ENCODE data around the gene STK39.

The STK39 gene

DNA sequence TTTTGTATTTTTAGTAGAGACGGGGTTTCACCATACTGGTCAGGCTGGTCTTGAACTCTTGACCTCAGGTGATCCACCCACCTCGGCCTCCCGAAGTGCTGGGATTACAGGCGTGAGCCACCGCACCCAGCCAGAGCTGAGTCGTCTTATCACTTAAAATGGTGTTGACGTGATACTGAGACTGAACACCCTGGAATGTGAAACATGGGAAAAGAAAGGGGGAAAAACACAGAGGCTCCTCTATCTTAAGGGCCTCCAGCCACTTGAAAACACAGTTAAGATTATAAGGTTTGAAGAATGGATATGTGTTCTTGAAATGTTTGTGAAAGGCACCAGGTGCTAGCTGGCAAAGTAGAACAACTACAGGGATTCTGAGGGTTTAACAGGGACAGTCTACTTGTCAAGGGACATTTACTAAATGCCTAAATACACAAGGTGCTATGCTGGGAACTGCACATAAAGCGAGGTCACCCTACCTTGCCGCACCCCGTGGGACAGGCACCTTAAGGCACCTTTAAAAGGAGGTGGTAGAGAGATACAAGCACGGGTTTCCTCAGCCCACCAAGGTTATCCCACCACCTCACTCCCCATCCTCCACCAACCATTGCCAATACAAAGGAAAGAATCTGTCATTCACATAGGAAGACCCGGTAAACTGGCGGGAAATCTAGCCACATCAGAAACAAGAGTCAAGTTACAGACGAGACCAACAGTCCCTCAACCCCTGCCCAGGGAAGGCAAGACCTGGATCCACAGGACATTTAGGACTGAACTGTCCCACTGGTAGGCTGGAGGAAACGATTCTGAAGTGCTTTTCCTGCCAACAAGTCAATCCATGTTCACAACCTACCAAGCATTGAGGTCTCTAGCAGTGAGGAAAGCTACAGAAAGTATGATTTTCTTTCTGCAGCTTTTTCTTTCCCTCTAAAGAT, 43.4 kb downstream of the STK39 start:
- Histone ChIP-seq H2AK5ac (ENCODE audit: low read length) (no peak overlapping the region), H3K79me2 (ENCODE audit: control insufficient read depth, insufficient read depth, low read length, poor library complexity) (no peaks in the 10 kb centered on the region), H4K12ac (ENCODE audit: low read depth, low read length) (no peak overlapping the region), H2BK120ac (ENCODE audit: insufficient read depth, low read length, poor library complexity) (no peak overlapping the region), H3K9ac (ENCODE audit: low read length) (no peak overlapping the region), H3K9me3 (ENCODE audit: insufficient read depth, low read depth, low read length) (no peaks in the 10 kb centered on the region), H3K4me3 (ENCODE audit: low read depth, low read length) (no peak overlapping the region), H2BK12ac (ENCODE audit: low read length) (no peak overlapping the region), H3K27me3 (ENCODE audit: insufficient read depth, low read length) (no peaks in the 10 kb centered on the region), H3K14ac (ENCODE audit: low read length) (no peak overlapping the region), H2AFZ (ENCODE audit: insufficient read depth, low read length, poor library complexity) (no peak overlapping the region), H3K4me1 (ENCODE audit: control insufficient read depth in 1 of 2, insufficient read depth in 2 of 2, low read length in 2 of 2) (peaks cover 0 to 4% of the 10 kb centered on the region in 2 experiments), H4K8ac (ENCODE audit: low read depth, low read length) (no peak overlapping the region), H3K4ac (ENCODE audit: low read depth, low read length) (no peak overlapping the region), H2BK5ac (ENCODE audit: low read depth, low read length, poor library complexity) (no peak overlapping the region), H3K23ac (ENCODE audit: low read length) (peak overlapping the region; percentile 61), H3K79me1 (ENCODE audit: low read length) (no peaks in the 10 kb centered on the region), H4K91ac (ENCODE audit: low read depth, low read length) (no peak overlapping the region), H3K36me3 (ENCODE audit: control insufficient read depth in 1 of 2, insufficient read depth in 2 of 2, low read length in 2 of 2) (no peaks in the 10 kb centered on the region), H3K18ac (ENCODE audit: low read length) (no peak overlapping the region), H3K27ac (ENCODE audit: low read depth, low read length) (no peak overlapping the region), H3K4me2 (ENCODE audit: low read length) (no peak overlapping the region)
- DNase-seq = no peak
- no CpG with 5 or more reads among the region's 15 CpGs for WGBS (ENCODE audit: extremely low coverage, insufficient coverage, insufficient read length)

DNA sequence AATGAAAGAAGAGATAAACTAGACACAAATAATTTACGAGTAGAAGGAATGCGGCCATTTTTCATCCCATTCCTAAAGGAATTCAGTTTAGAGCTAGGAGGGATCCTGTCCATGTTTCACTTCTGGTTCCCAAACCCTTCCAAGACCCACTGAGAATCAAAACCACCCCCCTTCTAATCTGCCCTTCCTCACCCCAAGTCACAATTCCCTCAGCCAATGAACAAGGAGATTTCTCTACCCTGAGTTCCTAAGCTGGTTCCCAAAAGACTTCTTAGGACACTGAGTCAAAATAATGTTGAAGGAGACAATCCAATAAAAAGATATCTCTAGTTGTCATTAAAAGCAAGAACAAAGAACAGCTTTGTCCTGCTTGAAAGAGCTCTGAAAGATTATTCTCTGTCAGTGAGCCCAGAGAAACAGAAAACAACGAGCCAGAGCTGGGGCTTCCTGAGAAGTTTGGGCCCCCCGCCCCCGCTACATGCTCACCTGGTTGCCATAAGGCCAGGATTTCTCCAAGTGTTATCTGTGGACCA, 45.7 kb downstream of the STK39 start:
- no peak overlapping the region for H2AK5ac ChIP-seq (ENCODE audit: low read length)
- no peak overlapping the region for H3K27ac ChIP-seq (ENCODE audit: low read depth, low read length)
- no peak overlapping the region for H2BK120ac ChIP-seq (ENCODE audit: insufficient read depth, low read length, poor library complexity)
- H3K79me1 ChIP-seq (ENCODE audit: low read length) = no peaks in the 10 kb centered on the region
- no peak overlapping the region for H4K12ac ChIP-seq (ENCODE audit: low read depth, low read length)
- H3K23ac ChIP-seq (ENCODE audit: low read length) = no peak overlapping the region
- WGBS (ENCODE audit: extremely low coverage, insufficient coverage, insufficient read length) = no CpG with 5 or more reads among the region's 5 CpGs
- DNase-seq = no peak
- no peak overlapping the region for H3K14ac ChIP-seq (ENCODE audit: low read length)
- H3K18ac ChIP-seq (ENCODE audit: low read length) = no peak overlapping the region
- no peaks in the 10 kb centered on the region for H3K36me3 ChIP-seq (ENCODE audit: control insufficient read depth in 1 of 2, insufficient read depth in 2 of 2, low read length in 2 of 2)
- no peak overlapping the region for H2BK12ac ChIP-seq (ENCODE audit: low read length)
- H3K4me1 ChIP-seq (ENCODE audit: control insufficient read depth in 1 of 2, insufficient read depth in 2 of 2, low read length in 2 of 2) = no peaks in the 10 kb centered on the region
- H2AFZ ChIP-seq (ENCODE audit: insufficient read depth, low read length, poor library complexity) = no peak overlapping the region
- no peak overlapping the region for H3K4me3 ChIP-seq (ENCODE audit: low read depth, low read length)
- no peaks in the 10 kb centered on the region for H3K27me3 ChIP-seq (ENCODE audit: insufficient read depth, low read length)
- no peaks in the 10 kb centered on the region for H3K79me2 ChIP-seq (ENCODE audit: control insufficient read depth, insufficient read depth, low read length, poor library complexity)
- H3K9me3 ChIP-seq (ENCODE audit: insufficient read depth, low read depth, low read length) = no peaks in the 10 kb centered on the region
- no peak overlapping the region for H2BK5ac ChIP-seq (ENCODE audit: low read depth, low read length, poor library complexity)
- H3K9ac ChIP-seq (ENCODE audit: low read length) = no peak overlapping the region
- H4K8ac ChIP-seq (ENCODE audit: low read depth, low read length) = no peak overlapping the region
- no peak overlapping the region for H3K4ac ChIP-seq (ENCODE audit: low read depth, low read length)
- H4K91ac ChIP-seq (ENCODE audit: low read depth, low read length) = no peak overlapping the region
- H3K4me2 ChIP-seq (ENCODE audit: low read length) = no peak overlapping the region

DNA sequence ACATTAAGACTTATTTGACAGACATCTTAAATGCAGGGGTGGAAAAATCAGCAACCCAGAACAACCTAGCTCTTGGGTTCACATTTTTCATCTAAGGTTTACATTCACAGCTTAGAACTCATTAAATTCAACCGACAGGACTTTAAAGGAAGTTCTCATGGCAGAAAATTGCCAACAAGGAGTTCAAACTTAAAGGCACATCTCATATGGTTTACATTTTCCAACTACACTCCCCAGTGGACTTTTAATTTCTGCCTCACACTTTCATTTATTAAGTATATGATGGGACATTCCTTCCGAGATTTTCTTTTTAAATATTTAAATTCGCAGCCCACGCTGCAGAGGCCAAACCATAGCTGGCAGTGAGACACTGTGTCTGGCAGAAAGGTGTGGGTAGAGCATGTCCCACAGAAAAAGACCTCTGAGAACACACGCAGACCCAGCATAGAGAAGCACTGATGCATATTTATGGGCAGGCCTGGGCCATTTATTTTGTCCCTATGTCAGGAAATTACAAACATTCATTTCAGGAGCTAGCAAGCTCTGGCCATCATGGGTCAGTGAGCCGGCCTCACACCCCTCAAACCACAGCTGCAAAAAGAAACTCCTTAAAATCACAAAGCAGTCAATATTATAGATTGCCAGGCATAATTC, 46.3 kb downstream of the STK39 start:
- no peak overlapping the region for H3K4ac ChIP-seq (ENCODE audit: low read depth, low read length)
- H3K4me2 ChIP-seq (ENCODE audit: low read length) = no peak overlapping the region
- no peaks in the 10 kb centered on the region for H3K36me3 ChIP-seq (ENCODE audit: control insufficient read depth in 1 of 2, insufficient read depth in 2 of 2, low read length in 2 of 2)
- H2BK12ac ChIP-seq (ENCODE audit: low read length) = no peak overlapping the region
- H3K9me3 ChIP-seq (ENCODE audit: insufficient read depth, low read depth, low read length) = no peaks in the 10 kb centered on the region
- no CpG with 5 or more reads among the region's 6 CpGs for WGBS (ENCODE audit: extremely low coverage, insufficient coverage, insufficient read length)
- no peak overlapping the region for H3K18ac ChIP-seq (ENCODE audit: low read length)
- H3K79me2 ChIP-seq (ENCODE audit: control insufficient read depth, insufficient read depth, low read length, poor library complexity) = no peaks in the 10 kb centered on the region
- no peak overlapping the region for H3K23ac ChIP-seq (ENCODE audit: low read length)
- no peak overlapping the region for H2BK5ac ChIP-seq (ENCODE audit: low read depth, low read length, poor library complexity)
- H2BK120ac ChIP-seq (ENCODE audit: insufficient read depth, low read length, poor library complexity) = no peak overlapping the region
- DNase-seq = no peak
- H3K14ac ChIP-seq (ENCODE audit: low read length) = no peak overlapping the region
- no peak overlapping the region for H4K8ac ChIP-seq (ENCODE audit: low read depth, low read length)
- H3K27me3 ChIP-seq (ENCODE audit: insufficient read depth, low read length) = no peaks in the 10 kb centered on the region
- H2AFZ ChIP-seq (ENCODE audit: insufficient read depth, low read length, poor library complexity) = no peak overlapping the region
- H2AK5ac ChIP-seq (ENCODE audit: low read length) = no peak overlapping the region
- no peak overlapping the region for H4K91ac ChIP-seq (ENCODE audit: low read depth, low read length)
- no peak overlapping the region for H3K9ac ChIP-seq (ENCODE audit: low read length)
- H3K79me1 ChIP-seq (ENCODE audit: low read length) = no peaks in the 10 kb centered on the region
- H3K27ac ChIP-seq (ENCODE audit: low read depth, low read length) = no peak overlapping the region
- no peak overlapping the region for H4K12ac ChIP-seq (ENCODE audit: low read depth, low read length)
- no peaks in the 10 kb centered on the region for H3K4me1 ChIP-seq (ENCODE audit: control insufficient read depth in 1 of 2, insufficient read depth in 2 of 2, low read length in 2 of 2)
- no peak overlapping the region for H3K4me3 ChIP-seq (ENCODE audit: low read depth, low read length)

DNA sequence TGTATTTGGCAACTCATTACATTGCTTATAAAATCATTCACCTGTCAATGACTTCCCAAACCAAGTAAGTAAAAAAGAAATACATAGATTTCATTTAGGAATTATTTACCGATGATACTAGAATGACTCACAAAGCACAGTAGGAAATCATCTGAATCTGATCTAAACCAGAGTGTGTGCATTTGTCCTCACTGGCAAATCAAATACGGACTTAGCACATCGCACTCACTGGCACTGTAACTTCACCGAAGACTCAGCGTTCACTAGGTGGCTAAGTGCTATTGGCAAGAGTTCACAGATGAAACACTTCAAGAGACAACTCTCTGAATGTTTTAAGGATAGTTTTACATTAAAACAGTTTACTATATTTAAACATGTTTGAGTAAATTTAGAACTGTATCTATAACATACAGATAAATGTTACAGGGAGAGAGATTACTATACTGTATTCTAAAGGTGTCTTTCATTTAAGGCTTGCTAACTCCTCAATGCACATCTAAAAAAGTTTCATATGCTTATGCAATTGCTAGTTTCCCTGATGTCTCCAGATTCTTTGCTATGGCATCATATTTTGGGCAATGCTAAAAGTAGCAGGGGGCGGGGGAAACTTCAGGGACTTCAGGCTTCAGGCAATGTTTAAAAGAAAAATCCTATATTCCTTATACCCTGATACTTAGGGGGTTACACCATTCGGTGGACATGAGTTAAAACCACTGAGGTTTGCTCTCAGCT, 48.8 kb downstream of the STK39 start:
- Histone ChIP-seq H3K27me3 (ENCODE audit: insufficient read depth, low read length) (no peaks in the 10 kb centered on the region), H2BK12ac (ENCODE audit: low read length) (no peak overlapping the region), H3K4me1 (ENCODE audit: control insufficient read depth in 1 of 2, insufficient read depth in 2 of 2, low read length in 2 of 2) (no peaks in the 10 kb centered on the region), H3K4me3 (ENCODE audit: low read depth, low read length) (no peak overlapping the region), H3K79me1 (ENCODE audit: low read length) (no peaks in the 10 kb centered on the region), H2AFZ (ENCODE audit: insufficient read depth, low read length, poor library complexity) (no peak overlapping the region), H3K4me2 (ENCODE audit: low read length) (no peak overlapping the region), H4K12ac (ENCODE audit: low read depth, low read length) (no peak overlapping the region), H3K23ac (ENCODE audit: low read length) (no peak overlapping the region), H4K91ac (ENCODE audit: low read depth, low read length) (no peak overlapping the region), H2BK5ac (ENCODE audit: low read depth, low read length, poor library complexity) (no peak overlapping the region), H3K14ac (ENCODE audit: low read length) (no peak overlapping the region), H3K36me3 (ENCODE audit: control insufficient read depth in 1 of 2, insufficient read depth in 2 of 2, low read length in 2 of 2) (no peaks in the 10 kb centered on the region), H3K27ac (ENCODE audit: low read depth, low read length) (no peak overlapping the region), H3K79me2 (ENCODE audit: control insufficient read depth, insufficient read depth, low read length, poor library complexity) (no peaks in the 10 kb centered on the region), H4K8ac (ENCODE audit: low read depth, low read length) (no peak overlapping the region), H3K4ac (ENCODE audit: low read depth, low read length) (no peak overlapping the region), H3K18ac (ENCODE audit: low read length) (no peak overlapping the region), H2BK120ac (ENCODE audit: insufficient read depth, low read length, poor library complexity) (no peak overlapping the region), H2AK5ac (ENCODE audit: low read length) (no peak overlapping the region), H3K9ac (ENCODE audit: low read length) (no peak overlapping the region), H3K9me3 (ENCODE audit: insufficient read depth, low read depth, low read length) (no peaks in the 10 kb centered on the region)
- WGBS (ENCODE audit: extremely low coverage, insufficient coverage, insufficient read length) = no CpG with 5 or more reads among the region's 7 CpGs
- no peak for DNase-seq

Measured in trophoblast cell (in vitro differentiated cells and primary cell).